HepG2 (cell line): ENCODE data around the gene RAB22A. TPM values are rescaled to one million over a fixed set of nuclear protein-coding genes. Genes with fewer than 3 reads are reported as not detected.

Source experiments
- FOXA1 ChIP-seq, 2 experiments: fragments of 450-650 bp in 1 of 2; sonication (generic) in 1 of 2; formaldehyde crosslinking in 1 of 2; IDR thresholded peaks; 2 replicates each; pipeline versions ENCODE4 v1.4.0 to v1.6.1; 2016 to 2020; ENCODE audit warnings: missing genetic modification reagents in 1 of 2
- NFIB ChIP-seq: sonication (generic); formaldehyde crosslinking; IDR thresholded peaks from 2 replicates; pipeline ENCODE4 v1.9.0; 2021; ENCODE audit warnings: missing genetic modification reagents, mild to moderate bottlenecking, borderline replicate concordance
- ONECUT2 ChIP-seq: sonication (generic); formaldehyde crosslinking; IDR thresholded peaks from 2 replicates; pipeline ENCODE4 v1.4.0; 2020; ENCODE audit warnings: missing genetic modification reagents
- POLR2AphosphoS5 ChIP-seq: IDR thresholded peaks from 2 replicates; pipeline ENCODE4 v1.6.1; 2012; ENCODE audit warnings: low read depth, low read length
- RXRA ChIP-seq: sonication (generic); formaldehyde crosslinking; IDR thresholded peaks from 2 replicates; pipeline ENCODE4 v1.5.1; 2020; ENCODE audit warnings: missing genetic modification reagents
- SALL2 ChIP-seq: sonication (generic); formaldehyde crosslinking; IDR thresholded peaks from 2 replicates; pipeline ENCODE4 v1.8.1; 2023; ENCODE audit warnings: mild to moderate bottlenecking, missing genetic modification reagents, inconsistent platforms
- SAP130 ChIP-seq: IDR thresholded peaks from 2 replicates; pipeline ENCODE4 v1.6.1; 2016; ENCODE audit warnings: low read depth
- SMAD3 ChIP-seq: sonication (generic); formaldehyde crosslinking; IDR thresholded peaks from 2 replicates; pipeline ENCODE4 v1.4.0; 2020; ENCODE audit warnings: missing genetic modification reagents
- SOX5 ChIP-seq: IDR thresholded peaks from 2 replicates; pipeline ENCODE4 v1.6.1; 2016; ENCODE audit warnings: borderline replicate concordance
- TFAP4 ChIP-seq: sonication (generic); IDR thresholded peaks from 2 replicates; pipeline ENCODE4 v1.6.1; 2016; ENCODE audit warnings: low read depth, borderline replicate concordance
- TFE3 ChIP-seq: IDR thresholded peaks from 2 replicates; pipeline ENCODE4 v1.6.1; 2016
- ZBTB38 ChIP-seq: sonication (generic); formaldehyde crosslinking; IDR thresholded peaks from 2 replicates; pipeline ENCODE4 v1.5.1; 2020; ENCODE audit warnings: mild to moderate bottlenecking, missing genetic modification reagents
- ZBTB4 ChIP-seq: sonication (generic); formaldehyde crosslinking; IDR thresholded peaks from 2 replicates; pipeline ENCODE4 v1.4.0; 2020; ENCODE audit warnings: missing genetic modification reagents, mild to moderate bottlenecking, borderline replicate concordance
- ZNF205 ChIP-seq: IDR thresholded peaks from 2 replicates; pipeline ENCODE4 v1.6.1; 2018; ENCODE audit warnings: missing biosample characterization, missing genetic modification reagents
- ZNF230 ChIP-seq: sonication (generic); formaldehyde crosslinking; IDR thresholded peaks from 2 replicates; pipeline ENCODE4 v1.4.0; 2020; ENCODE audit warnings: mild to moderate bottlenecking, missing genetic modification reagents
- ZNF382 ChIP-seq: sonication (generic); formaldehyde crosslinking; IDR thresholded peaks from 2 replicates; pipeline ENCODE4 v1.5.0; 2020; ENCODE audit warnings: missing genetic modification reagents, mild to moderate bottlenecking, borderline replicate concordance
- ZNF446 ChIP-seq: sonication (generic); formaldehyde crosslinking; IDR thresholded peaks from 2 replicates; pipeline ENCODE4 v1.5.0; 2020; ENCODE audit warnings: mild to moderate bottlenecking, missing genetic modification reagents
- ZNF512B ChIP-seq: sonication (generic); formaldehyde crosslinking; IDR thresholded peaks from 2 replicates; pipeline ENCODE4 v1.5.1; 2020; ENCODE audit warnings: missing genetic modification reagents, mild to moderate bottlenecking, borderline replicate concordance
- ZNF580 ChIP-seq: IDR thresholded peaks from 2 replicates; pipeline ENCODE4 v1.6.1; 2016; ENCODE audit warnings: low read depth, borderline replicate concordance
- ZNF607 ChIP-seq: sonication (generic); formaldehyde crosslinking; IDR thresholded peaks from 2 replicates; pipeline ENCODE4 v1.5.1; 2020; ENCODE audit warnings: missing genetic modification reagents, mild to moderate bottlenecking, borderline replicate concordance
- ZNF839 ChIP-seq: sonication (generic); formaldehyde crosslinking; IDR thresholded peaks from 2 replicates; pipeline ENCODE4 v1.4.0; 2020; ENCODE audit warnings: missing genetic modification reagents, mild to moderate bottlenecking, borderline replicate concordance
- polyA plus RNA-seq, 8 experiments: library from polyadenylated mRNA; depleted of rRNA in 3 of 8; stranded (reverse) in 7 of 8; unstranded in 1 of 8; fragments of >200 nt; fragmentation: Illumina TruSeq in 4 of 8; extraction: Trizol in 4 of 8; gene quantifications; 2 replicates each; pipeline versions ENCODE4 v1.2.1 to v1.2.3, GENCODE V29; 2011 to 2016; ENCODE audit warnings: low read depth in 4 of 8, missing spikeins in 1 of 8, mixed read lengths in 1 of 8; ENCODE audit not compliant: insufficient read depth in 1 of 8
- total RNA-seq, 5 experiments: library from RNA; depleted of rRNA; stranded (reverse); fragments of >200 nt; fragmentation: Illumina TruSeq; extraction: Trizol; gene quantifications; 2 replicates each; pipeline ENCODE4 v1.2.3, GENCODE V29; 2016; ENCODE audit warnings: low read depth in 1 of 5

RAB22A gene
- total and polyA plus RNA-seq, 2 of the 13 experiments (the other 11 are each of a cell fraction or from before 2014, with no cell fraction given) = 10.7 to 11.2 TPM

- TF ChIP-seq ZBTB4 (CRISPR knock-in tag) (0 out of 2 replicates have a peak, but pooled peaks have one; percentile 61), FOXA1 (IDR thresholded peaks at IDR 0.05) (no peak), FOXA1 (CRISPR knock-in tag; IDR thresholded peaks at IDR 0.05) (peak; percentile 47), SOX5 (peak; percentile 61; the same call in 1 of the 2 replicates), ONECUT2 (CRISPR knock-in tag) (no peak), ZNF607 (CRISPR knock-in tag) (0 out of 2 replicates have a peak, but pooled peaks have one; percentile 57), ZNF382 (CRISPR knock-in tag) (no peak), NFIB (CRISPR knock-in tag) (no peak), RXRA (CRISPR knock-in tag) (peak; percentile 83), TFE3 (CRISPR knock-in tag) (peak; percentile 84), SAP130 (CRISPR knock-in tag) (peak; percentile 62), ZBTB38 (CRISPR knock-in tag) (peak; percentile 79), ZNF580 (CRISPR knock-in tag) (0 out of 2 replicates have a peak, but pooled peaks have one; percentile 47), ZNF230 (CRISPR knock-in tag) (peak; percentile 58; the same call in 1 of the 2 replicates), ZNF446 (CRISPR knock-in tag) (no peak), ZNF512B (CRISPR knock-in tag) (peak; percentile 90; the same call in 1 of the 2 replicates), POLR2AphosphoS5 (no peak), ZNF839 (no peak), TFAP4 (no peak), SALL2 (no peak), SMAD3 (CRISPR knock-in tag) (0 out of 2 replicates have a peak, but pooled peaks have one; percentile 56), ZNF205 (CRISPR knock-in tag) (no peak)
Observed at GRCh38 chr20:58374027-58374850, 64.7 kb downstream of the RAB22A start (continued).
